ENCODE data around the gene KRT79. TPM values are rescaled to one million over a fixed set of nuclear protein-coding genes. Genes with fewer than 3 reads are reported as not detected.

The KRT79 gene
- total RNA-seq, 1 experiment from 2014 or later: not detected

DNA sequence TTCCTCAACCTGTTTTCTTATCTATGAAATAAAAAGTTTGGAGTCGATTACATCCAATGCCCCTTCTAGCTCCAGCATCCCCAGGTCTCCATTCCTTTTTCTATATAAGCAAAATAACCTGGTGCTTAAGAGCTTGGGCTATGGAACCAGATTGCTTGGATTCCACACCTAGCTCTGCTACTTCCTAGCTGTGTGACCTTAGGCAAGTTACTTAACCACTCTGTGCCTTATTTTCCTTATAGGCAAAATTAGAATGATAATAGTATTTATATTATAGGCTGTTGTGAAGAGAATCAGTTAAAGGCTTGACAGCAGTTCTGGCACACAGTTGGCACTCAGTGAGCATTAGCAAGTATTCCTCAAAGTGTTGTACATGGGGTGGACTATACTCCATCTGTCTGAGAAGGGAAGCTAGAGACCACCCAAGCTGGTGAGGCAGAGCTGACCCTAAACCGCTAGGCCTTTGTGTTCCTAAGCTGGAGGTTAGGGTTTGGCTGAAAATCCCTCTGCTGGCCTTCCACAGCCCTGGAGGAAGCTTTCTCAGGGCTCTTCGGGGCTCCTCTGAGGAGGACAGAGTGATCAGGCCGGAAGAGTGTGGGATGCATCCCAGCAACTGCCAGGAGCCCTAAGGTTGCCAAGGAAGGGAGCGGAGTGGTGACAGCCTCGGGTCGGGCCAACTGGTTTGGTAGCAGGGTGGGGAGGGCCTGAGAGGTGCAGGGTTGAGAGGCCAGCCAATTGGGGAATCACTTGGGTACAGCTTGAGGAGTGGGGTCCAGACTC lies 14.2 kb downstream of the KRT79 start:
- no peak for DNase-seq (ENCODE audit: low spot score)

DNA sequence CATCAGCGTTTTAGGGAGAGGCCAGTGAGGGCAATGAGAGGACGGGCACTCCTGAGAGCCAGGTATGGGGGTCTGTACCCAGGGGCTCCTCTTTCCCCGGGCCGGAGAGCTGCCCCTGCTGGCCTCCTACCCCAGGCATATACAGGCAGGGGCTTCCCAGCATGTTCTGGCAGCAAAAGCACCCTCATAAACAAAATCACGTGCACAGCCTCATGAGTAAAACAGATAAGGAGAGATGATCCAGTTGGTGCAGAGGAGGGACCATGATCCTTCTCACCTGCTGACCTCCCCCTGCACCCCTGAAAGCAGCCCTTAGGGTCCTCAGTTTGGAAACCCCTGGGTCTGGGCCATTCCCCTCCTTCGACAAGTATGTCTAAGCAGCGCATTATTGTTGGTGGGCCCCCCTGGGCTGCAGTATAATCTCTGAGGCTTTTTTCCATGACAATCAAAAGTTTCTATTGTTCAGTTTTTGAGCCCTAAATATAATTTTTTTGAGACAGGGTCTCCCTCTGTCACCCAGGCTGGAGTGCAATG lies 15.2 kb downstream of the KRT79 start:
- no peak for DNase-seq (ENCODE audit: low spot score)

DNA sequence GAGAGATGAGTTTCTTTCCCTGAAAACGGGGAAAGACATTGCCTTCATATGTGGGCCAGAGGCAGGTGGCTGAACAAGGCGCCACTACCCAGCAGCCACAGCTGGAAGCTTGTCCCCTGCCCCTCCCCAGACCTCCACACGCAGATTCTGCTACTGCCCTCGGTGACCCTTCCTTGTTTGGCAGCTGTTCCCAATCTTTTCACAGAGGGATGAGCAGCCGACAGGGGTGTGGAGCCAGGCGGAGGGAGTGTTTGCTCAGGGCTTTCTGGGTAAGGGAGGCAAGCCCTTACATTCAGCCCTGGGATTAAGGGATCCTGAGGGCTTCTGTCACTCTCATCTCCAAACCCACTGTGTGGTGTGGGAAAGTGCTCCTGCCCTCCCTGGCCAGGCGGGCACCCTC lies 15.7 kb downstream of the KRT79 start:
- no peak for DNase-seq (ENCODE audit: low spot score)

DNA sequence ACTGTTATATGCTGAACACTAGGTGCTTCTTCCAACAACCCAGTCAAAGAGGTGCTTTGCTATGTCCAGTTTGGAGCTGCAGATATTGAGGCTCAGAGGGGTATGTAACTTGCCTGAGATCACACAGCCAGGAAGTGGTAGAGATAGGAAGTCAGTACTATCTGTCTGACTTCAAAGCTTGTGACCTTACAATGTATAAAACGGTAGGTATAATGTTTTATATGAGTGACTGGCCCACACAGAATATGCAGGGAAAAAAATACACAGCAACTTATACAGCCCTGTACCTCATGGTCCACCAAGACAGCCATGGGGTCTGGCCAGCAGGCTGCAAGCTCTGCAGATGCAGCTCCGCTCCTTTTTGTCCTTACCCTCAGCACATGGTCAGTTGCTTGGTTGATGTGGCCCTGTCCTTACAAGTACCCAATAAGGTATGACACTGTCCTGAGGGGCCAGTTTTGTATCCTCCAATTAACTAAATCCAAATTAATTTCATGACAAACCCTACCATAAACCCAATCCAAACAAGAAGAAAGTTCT lies 16.3 kb downstream of the KRT79 start:
- no peak for DNase-seq (ENCODE audit: low spot score)

DNA sequence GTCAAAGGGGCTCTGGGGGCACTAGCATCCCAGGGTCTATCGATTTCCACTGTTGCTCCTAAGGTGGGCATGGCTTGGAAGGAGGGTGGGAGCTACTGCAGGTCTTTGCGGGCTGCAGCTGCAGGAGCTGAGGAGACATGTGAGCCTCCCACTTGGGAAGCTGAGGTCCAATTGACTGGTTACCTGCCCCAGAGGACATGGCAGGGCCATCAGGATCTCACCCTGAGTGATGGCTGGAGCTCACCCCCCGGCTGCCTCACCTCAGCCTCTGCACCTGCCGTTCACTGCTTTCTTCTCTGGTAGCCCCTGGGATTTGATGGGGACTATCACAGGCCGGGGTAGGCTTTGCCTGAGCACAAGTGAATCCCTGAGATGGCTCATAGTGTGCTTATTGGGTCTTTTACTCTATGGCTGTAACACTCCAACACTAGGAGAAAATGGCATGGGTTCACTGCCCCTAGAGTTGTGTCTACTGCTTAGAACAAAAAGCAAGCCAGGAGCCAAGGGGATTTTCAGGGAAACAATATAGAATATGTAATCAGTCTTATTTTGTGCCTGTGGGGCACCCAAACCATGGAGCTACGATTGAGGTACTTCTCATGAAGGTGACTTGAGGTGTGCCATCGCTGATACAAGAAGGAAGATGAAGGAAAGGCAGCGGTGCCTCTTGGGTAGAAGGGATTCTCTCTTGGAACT lies 17.0 kb downstream of the KRT79 start:
- DNase-seq (ENCODE audit: low spot score): no peak

DNA sequence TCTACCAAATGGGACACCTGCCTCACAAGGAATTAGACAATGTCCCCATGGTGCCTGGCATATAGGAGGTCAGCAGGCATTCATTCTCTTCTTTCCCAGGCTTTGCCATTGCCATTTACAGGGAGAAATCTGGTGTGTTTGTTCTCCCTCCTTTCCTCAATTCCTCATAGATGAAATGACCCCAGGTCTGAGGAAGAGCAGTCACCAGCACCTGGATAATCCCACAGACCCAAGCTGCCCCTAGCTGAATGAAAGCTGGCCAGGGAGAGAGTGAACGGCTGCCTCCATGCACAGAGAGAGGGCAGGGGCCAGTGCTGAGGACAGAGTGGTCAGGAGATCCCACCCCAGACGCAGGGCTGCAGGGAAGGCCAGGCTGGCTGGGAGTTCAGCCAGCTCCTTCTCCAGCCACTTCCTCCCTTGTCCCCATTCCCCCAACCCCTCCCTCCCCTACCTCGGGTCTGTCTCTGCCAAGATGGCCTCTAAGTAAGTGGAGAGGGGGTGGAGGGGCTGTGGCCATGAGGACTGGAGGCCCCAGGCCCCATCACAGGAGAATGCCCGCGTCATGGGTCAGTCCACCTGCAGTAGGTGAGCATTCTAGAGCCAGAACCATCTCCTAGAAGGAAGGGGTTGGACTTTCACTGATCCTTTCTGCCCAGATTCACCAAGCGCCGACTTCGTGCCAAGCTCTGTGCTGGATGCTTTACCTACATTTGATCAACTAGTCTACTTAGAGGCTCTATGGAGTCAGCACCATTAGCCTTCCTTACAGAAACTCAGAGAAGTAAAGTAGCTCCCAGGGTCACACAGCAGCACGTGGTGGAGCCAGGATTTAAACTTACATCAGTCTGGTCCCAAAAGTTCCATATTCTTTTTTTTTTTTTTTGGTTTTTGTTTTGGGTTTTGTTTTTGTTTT lies 18.2 kb downstream of the KRT79 start:
- no peak for DNase-seq (ENCODE audit: low spot score)

DNA sequence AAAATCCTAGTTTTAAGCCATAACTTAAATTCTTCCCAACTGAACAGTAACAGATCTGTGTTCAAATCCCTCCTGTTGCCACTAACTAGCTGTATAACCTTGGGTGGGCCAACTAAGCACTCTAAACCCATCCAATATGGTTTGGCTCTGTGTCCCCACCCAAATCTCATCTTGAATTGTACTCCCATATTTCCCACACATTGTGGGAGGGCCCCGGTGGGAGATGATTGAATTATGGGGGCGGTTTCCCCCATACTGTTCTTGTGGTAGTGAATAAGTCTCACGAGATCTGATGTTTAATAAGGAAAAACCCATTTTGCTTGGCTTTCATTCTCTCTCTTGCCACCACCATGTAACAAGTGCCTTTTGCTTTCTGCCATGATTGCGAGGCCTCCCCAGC lies 18.9 kb downstream of the KRT79 start:
- no peak for DNase-seq (ENCODE audit: low spot score)

DNA sequence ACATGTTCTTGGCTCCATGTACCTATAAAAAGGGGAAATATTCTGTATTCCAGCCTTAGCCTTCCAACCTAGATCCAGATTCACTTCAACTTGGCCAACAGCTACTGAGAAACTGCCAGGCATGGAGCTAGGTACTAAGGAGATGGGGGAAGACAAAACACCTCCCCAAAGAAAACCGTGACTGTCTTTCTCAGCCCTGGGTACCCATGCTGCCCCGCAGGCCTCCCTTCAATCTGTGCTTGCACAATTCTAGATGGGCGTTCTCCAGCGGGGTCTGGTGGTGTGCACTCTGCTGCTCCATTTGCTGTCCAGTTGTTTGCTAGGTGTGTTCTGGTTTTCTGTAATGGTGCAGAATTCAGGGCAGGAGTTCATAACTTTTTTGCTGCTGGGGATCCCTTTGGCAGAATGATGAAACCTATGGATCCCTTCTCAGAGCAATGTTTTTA lies 19.4 kb downstream of the KRT79 start:
- no peak for DNase-seq (ENCODE audit: low spot score)

DNA sequence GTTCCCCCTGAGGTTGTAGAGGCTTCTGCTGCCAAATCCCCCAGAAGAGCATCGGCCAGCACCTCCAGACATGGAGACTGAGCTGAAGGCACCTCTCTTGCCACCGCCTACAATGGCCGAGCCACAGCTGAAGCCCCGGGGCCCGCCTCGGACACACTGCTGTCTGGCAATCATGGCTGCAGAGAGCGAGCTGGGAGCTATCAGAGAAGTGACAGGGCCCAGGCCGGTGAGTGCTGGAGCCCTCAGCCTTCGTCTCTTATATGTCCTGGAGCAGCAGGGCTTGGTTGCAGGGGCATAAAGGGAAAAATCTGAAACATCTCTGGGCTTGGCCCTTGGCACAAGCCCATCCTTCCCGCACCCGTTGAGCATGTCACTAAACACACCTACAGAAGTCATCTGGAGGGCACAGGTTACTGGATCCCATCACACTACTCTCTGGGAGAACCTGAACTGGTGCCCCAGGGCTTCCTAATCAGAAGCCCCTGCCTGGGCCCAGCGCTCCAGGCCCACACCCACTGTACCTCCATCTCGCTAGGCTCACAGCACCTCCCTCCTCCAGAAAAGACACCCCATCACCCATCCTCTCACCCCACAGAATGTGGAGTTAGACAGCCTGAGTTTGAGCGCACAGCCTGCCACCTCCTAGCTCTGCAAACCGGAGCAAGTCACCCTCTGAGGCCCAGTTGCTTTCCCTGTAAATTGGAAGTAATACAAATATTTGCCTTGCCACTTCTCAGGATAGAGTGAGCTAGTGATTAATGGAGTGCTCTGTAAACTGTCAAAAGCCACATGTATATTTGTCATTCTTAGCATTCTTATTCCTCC lies 20.0 kb downstream of the KRT79 start, which contains the start of gene KRT4:
Gene KRT4, minus strand, starts transcription at position 232 of the 825 bp plus-strand sequence. Its CDS starts 58 bp downstream, at position 174.
- no peak for DNase-seq (ENCODE audit: low spot score)

DNA sequence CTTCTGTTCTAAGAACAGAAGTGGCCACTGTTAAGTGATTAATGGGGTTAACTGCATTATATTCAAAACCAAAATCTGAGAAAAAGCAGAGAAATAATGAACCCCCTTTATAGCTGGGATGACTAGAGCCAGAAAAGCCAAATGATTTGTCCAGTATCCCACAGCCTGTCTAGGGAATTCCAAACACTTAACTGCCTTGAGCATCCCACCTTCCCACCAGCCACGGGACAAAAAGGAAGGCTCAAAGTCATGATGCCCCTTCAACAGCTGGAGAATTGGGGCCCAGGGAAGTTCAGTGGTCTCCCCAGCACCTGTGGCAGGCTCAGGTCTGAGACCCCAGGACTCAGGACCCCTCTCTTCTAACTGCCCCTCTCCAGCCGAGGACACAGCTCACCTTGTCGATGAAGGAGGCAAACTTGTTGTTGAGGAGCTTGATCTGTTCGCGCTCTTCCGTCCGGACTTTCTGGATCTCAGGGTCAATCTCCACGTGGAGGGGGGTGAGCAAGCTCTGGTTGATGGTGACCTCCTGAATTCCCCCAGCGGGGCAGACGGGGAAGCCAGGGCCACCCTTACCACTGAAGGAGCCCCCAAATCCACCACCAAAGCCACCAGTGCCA lies 20.8 kb downstream of the KRT79 start:
- DNase-seq (ENCODE audit: low spot score): no peak

DNA sequence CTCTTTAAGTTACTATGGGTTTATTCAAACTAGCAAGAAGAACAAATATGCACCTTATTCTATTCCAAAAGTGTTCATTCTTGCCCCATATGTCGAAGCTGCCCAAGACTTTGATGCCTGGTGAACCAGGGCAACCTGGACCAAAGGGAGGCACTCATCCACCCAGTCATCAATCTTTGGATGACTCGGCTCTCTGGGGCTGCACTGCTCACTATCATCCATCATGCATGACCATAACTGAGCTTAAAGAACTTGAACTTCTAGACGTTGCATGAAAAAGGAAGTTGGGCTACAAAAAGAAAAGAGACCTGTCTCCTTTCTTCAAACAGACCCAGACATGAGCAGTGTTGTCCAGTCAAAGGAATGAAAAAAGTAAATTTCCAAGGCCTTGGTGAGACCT lies 21.4 kb downstream of the KRT79 start:
- DNase-seq (ENCODE audit: low spot score): no peak

DNA sequence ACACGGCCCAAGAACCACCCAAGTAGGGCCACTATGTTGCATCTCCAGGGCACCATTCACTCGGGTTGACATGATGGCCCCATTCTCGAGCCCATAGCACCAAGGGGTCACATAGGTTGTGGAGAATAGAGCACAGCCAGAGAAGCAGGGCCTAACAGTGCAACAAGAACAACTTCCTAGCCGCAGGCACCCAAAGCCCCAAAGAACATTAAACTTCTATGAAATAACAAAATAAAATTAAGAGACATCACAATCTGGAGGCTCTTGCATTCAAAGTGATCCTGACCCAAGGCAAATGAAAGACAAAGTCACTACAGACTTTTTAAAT lies 22.1 kb downstream of the KRT79 start:
- DNase-seq (ENCODE audit: low spot score): no peak

DNA sequence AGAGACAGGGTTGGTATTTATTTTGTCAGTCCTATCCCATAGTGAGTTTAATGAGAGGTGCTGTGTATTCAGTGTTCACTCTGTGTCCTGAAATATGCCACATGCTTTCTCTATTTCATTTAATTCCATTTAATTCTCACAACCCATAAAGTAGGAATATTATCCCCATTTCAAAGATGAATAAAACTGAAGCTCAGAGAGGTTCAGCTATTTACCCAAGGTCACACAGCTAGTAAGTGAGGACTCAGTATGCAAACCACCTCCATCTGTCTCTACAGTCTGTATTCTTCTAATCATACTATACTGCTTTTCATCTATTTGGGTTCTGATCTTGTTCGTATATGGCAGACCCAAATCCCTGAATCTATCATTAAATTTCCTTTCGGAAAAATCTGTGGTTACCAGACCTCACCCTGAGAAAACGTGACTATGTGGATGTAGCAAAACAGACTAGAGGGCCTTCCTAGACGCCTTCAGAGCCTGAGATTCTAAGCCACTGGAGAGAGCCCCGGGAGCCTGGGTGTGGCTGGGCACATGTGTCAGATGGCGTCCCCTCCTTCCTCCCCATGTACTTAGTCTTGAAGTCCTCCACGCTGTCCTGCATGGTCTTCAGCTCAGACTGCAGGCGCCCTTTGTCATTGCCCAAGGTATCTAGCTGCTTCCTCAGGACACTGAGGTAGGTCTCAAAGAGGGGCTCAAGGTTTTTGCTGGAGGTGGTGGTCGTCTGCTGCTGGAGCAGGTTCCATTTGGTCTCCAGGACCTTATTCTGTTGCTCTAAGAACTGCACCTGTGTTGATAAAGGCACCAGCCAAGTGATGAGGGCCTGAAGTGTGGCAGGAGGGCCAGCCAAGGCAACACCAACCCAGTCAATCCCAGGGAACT lies 22.7 kb downstream of the KRT79 start:
- no peak for DNase-seq (ENCODE audit: low spot score)

DNA sequence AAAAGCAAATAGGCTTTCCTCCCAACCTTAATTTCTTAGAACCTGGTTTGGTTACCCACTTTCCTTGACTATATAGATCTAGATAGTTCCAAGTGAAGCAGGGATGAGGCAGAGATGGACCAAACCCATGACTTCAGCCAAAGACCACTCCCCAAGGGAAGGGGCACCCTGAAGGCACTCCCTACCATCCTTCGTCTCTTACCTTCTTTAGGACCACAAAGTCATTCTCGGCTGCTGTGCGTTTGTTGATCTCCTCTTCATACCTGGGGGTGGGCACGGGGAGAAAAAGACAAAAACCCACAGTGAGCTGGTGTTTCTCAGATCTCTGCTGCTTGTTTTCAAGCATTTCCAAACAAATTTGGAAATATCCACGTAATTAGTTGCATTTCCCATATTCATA lies 23.6 kb downstream of the KRT79 start:
- no peak for DNase-seq (ENCODE audit: low spot score)

DNA sequence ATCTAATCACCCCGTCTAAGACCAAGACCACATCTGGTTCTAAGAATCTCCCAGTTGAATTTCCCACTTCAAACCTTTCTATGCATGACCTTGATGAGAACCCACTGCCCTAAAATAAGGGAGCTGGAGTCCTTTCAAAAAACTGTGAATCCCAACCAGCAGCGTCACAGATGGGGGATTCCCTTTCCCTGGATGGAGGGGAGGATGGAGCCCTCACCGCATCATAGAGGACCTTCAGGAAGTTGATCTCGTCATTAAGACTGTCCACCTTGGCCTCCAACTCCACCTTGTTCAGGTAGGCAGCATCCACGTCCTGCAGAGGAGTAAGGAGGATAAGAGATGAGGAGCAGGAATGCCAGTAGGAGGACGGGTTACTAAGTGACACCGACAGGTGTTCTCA lies 24.9 kb downstream of the KRT79 start:
- DNase-seq (ENCODE audit: low spot score): no peak

DNA sequence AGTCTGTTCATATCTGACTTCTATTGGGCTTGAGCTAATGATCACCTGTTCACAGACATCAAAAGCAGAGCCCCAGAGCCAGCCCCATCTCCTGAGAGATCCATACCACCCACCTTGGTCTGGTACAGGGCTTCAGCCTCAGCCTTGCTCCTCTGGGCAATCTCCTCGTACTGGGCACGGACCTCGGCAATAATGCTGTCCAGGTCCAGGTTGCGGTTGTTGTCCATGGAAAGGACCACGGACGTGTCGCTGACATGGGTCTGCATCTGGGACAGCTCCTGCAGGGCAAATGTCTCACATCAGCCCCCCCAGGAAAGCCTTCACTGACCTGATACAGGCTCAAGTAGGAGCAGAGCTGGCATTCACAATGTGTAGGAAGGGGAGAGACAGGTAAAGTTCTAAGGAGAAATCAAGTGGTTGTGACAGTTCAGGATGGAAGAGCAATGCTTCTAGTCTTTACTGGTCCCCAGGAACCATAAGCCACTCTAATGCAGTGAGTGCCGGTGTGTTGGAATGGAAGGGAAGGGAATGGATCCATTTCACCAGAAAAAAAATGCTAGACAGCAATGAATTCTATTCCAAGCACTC lies 25.4 kb downstream of the KRT79 start:
- DNase-seq (ENCODE audit: low spot score): no peak

DNA sequence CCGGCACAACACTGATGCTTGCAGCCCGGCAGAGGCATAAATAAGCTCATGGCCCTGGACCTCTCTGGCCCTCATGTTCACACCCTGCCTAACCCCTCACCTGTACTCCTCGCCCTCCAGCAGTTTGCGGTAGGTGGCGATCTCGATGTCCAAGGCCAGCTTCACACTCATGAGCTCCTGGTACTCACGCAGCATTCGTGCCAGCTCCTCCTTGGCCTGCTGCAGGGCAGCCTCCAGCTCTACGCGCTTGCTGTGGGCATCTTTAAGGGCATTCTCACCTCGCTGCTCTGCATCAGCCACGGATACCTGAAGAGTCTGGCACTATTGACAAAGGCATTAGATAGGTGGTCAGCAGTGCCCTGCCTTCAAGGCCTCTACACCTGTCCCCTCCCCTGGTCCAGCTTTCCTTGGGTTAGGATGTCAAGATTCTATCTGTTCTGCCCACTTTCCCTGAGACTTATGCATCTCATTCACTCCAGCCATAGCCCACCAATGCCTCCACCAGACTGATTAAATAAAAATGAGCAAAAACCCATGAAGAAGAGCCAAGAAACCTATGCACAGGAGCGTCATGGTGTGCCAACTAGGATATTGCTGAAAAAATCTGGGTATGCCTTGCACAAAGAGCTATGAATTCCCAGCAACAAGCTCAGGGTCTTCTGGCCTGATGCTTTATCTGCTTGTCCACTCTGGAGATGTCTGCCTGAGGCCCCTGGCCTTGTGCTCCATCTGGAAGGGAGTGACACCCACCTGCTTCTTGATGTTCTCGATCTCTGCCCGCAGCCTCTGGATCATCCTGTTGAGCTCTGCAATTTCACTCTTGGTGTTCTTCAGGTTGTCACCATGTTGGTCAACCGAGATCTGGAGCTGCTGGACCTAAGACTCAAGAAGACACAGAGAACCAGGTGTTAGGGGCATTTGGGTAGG lies 26.3 kb downstream of the KRT79 start:
- no peak for DNase-seq (ENCODE audit: low spot score)
